Activated naive CD4-positive, alpha-beta T cell treated with anti-CD3 and anti-CD28 coated beads for 36 hours (primary cell): ENCODE data around the gene CNOT10. TPM values are rescaled to one million over a fixed set of nuclear protein-coding genes. Genes with fewer than 3 reads are reported as not detected.

ENCODE experiments used
- CTCF ChIA-PET: fragments of 350-600 bp; sonication (Branson Sonifier 250); formaldehyde crosslinking; loops from one replicate; lab custom pipeline; 2021; ENCODE audit warnings: antibody characterized with exemption; lab: Charles Lee
- DNase-seq: peaks from one replicate; pipeline ENCODE4 v3.0.0-alpha.2; 2020
- H3K27ac Mint-ChIP-seq: one replicate; pipeline ENCODE4 v1.8.0; 2021; ENCODE audit warnings: mild to moderate bottlenecking, mixed read lengths
- H3K27me3 Mint-ChIP-seq: one replicate; pipeline ENCODE4 v1.8.0; 2021; ENCODE audit warnings: low read depth, mixed read lengths
- H3K36me3 Mint-ChIP-seq: one replicate; pipeline ENCODE4 v1.8.0; 2021; ENCODE audit warnings: low read depth, mixed read lengths
- H3K4me1 Mint-ChIP-seq: one replicate; pipeline ENCODE4 v1.8.0; 2021; ENCODE audit warnings: low read depth, mixed read lengths
- H3K4me3 Mint-ChIP-seq: one replicate; pipeline ENCODE4 v1.8.0; 2021; ENCODE audit warnings: mild to moderate bottlenecking, moderate library complexity, mixed read lengths
- H3K9me3 Mint-ChIP-seq: one replicate; pipeline ENCODE4 v1.8.0; 2021; ENCODE audit warnings: mixed read lengths
- intact Hi-C: fragments of 100-400 bp; cut with micrococcal nuclease; formaldehyde crosslinking; loops from one replicate; pipeline ENCODE4 v1.15.1; 2023
- total RNA-seq, 2 experiments: library from RNA; stranded (reverse); gene quantifications; one replicate each; pipeline ENCODE4 v1.2.3, GENCODE V29; 2021

CNOT10 gene
- total RNA-seq, 2 experiments from 2014 or later, result 40.6 to 46.5 TPM

DNA sequence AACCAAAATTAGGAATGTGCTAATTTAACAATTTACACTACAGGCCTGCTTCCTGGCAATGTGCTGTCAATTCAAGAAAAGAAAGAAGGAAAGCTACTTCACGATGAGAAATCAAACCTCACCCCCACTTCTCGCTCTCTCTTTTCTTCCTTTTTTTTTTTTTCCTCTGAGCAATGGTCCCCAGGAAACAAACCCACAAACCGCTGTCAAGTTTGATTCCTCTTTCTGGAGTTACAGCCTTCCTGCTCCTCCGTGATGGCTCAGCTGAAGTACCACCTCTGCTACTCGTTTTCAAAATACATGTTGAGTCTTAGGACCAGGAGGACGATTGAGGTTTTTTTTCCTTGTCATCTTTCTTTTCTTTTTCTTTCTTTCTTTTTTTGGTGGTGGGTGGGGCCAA is 129.4 kb downstream of the CNOT10 start:
- H3K4me3 Mint-ChIP-seq, result no peak overlapping the region
- H3K27me3 Mint-ChIP-seq, result peaks cover 46% of the 10 kb centered on the region
- CTCF ChIA-PET, result interaction anchor here (0.6 to 1.3 kb wide), 3 partner anchors 10 to 1188 kb away, joined by 3 to 5 read pairs (median 4); no protein-coding TSS in a partner anchor
- no peak for DNase-seq
- no peak overlapping the region for H3K27ac Mint-ChIP-seq
- H3K36me3 Mint-ChIP-seq, result no peaks in the 10 kb centered on the region
- no peaks in the 10 kb centered on the region for H3K9me3 Mint-ChIP-seq
- intact Hi-C loops, result no loop called here
- H3K4me1 Mint-ChIP-seq, result peaks cover 27% of the 10 kb centered on the region

DNA sequence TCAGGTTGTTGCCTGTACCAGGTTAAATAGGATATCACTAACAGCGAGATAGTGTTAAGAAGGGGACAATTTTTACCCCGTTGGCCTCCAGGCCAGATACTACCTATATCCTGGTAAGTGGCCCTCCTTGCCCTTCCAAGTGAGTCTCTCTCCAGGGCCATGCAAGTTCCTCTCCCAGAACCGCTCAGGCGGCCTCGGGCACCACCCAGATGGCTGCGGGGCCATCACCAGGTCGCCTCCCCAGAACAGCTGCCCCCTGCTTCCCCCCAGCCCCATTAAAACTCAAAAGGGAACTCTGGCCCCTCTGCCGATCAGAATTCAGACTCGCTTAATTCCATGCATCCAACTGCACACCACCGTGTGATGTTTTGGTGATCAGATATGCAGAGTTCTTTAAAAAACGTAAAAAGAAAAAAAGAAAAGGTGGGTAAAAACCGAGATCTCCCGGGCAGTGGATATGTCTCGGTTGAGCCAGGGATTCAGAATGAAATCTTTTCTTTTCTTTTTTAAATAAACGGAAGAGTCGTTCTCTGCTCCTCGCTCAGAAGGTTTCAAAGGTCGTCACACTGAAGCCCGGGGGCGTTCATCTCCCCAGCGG is 131.0 kb downstream of the CNOT10 start:
- DNase-seq, result no peak
- H3K27ac Mint-ChIP-seq, result no peak overlapping the region
- CTCF ChIA-PET, result interaction anchor here (1.0 to 1.1 kb wide), 2 partner anchors 88 to 118 kb away, joined by 3 read pairs; no protein-coding TSS in a partner anchor
- no peaks in the 10 kb centered on the region for H3K36me3 Mint-ChIP-seq
- intact Hi-C loops, result loop anchor here (1.0 kb wide), 1 partner anchor 20 kb away; no protein-coding TSS in a partner anchor
- peak overlapping the region; percentile 22 for H3K4me3 Mint-ChIP-seq
- peaks cover 27% of the 10 kb centered on the region for H3K4me1 Mint-ChIP-seq
- peaks cover 51% of the 10 kb centered on the region for H3K27me3 Mint-ChIP-seq
- no peaks in the 10 kb centered on the region for H3K9me3 Mint-ChIP-seq

- Mint-ChIP-seq H3K9me3 (no peaks in the 10 kb centered on the region), H3K27ac (no peak overlapping the region), H3K4me1 (peaks cover 27% of the 10 kb centered on the region), H3K27me3 (peaks cover 53% of the 10 kb centered on the region), H3K4me3 (peak overlapping the region; percentile 69), H3K36me3 (no peaks in the 10 kb centered on the region)
- DNase-seq, result peak; percentile 22
- intact Hi-C loops, result loop anchor here (1.0 kb wide), 1 partner anchor 35 kb away; no protein-coding TSS in a partner anchor
- CTCF ChIA-PET, result interaction anchor here (1.0 kb wide), 1 partner anchor 87 kb away, joined by 3 read pairs; no protein-coding TSS in a partner anchor
These were observed 131.7 kb downstream of the CNOT10 start for GRCh38 chr3:32816439-32817256.

GRCh38 chr3:32817257-32817557 is 132.2 kb downstream of the CNOT10 start:
- H3K27ac Mint-ChIP-seq, result no peak overlapping the region
- H3K36me3 Mint-ChIP-seq, result no peaks in the 10 kb centered on the region
- DNase-seq, result no peak
- no peaks in the 10 kb centered on the region for H3K9me3 Mint-ChIP-seq
- peaks cover 27% of the 10 kb centered on the region for H3K4me1 Mint-ChIP-seq
- intact Hi-C loops, result loop anchor here (1.0 kb wide), 1 partner anchor 36 kb away; no protein-coding TSS in a partner anchor
- H3K27me3 Mint-ChIP-seq, result peaks cover 55% of the 10 kb centered on the region
- CTCF ChIA-PET, result no interaction called here
- H3K4me3 Mint-ChIP-seq, result peak overlapping the region; percentile 65

GRCh38 chr3:32817558-32818228 is 132.7 kb downstream of the CNOT10 start, which contains the start of gene TRIM71:
TRIM71 (plus strand) TSS chr3:32817997; CDS start chr3:32818081, 84 bp downstream.
- peaks cover 27% of the 10 kb centered on the region for H3K4me1 Mint-ChIP-seq
- H3K27ac Mint-ChIP-seq, result no peak within 1 kb of the TSS
- DNase-seq, result peak; percentile 46
- intact Hi-C loops, result loop anchor here (1.0 kb wide), 1 partner anchor 36 kb away; no protein-coding TSS in a partner anchor
- no peaks in the 10 kb centered on the region for H3K36me3 Mint-ChIP-seq
- no peaks in the 10 kb centered on the region for H3K9me3 Mint-ChIP-seq
- H3K27me3 Mint-ChIP-seq, result peaks cover 55% of the 10 kb centered on the region
- CTCF ChIA-PET, result no interaction called here
- H3K4me3 Mint-ChIP-seq, result peak within 1 kb of the TSS; percentile 69

DNA sequence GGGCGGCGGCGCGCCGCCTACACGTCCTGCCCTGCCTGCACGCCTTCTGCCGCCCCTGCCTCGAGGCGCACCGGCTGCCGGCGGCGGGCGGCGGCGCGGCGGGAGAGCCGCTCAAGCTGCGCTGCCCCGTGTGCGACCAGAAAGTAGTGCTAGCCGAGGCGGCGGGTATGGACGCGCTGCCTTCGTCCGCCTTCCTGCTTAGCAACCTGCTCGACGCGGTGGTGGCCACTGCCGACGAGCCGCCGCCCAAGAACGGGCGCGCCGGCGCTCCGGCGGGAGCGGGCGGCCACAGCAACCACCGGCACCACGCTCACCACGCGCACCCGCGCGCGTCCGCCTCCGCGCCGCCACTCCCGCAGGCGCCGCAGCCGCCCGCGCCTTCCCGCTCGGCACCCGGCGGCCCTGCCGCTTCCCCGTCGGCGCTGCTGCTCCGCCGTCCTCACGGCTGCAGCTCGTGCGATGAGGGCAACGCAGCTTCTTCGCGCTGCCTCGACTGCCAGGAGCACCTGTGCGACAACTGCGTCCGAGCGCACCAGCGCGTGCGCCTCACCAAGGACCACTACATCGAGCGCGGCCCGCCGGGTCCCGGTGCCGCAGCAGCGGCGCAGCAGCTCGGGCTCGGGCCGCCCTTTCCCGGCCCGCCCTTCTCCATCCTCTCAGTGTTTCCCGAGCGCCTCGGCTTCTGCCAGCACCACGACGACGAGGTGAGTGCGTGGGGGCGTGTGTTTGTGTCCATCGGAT is 133.4 kb downstream of the CNOT10 start:
- CTCF ChIA-PET, result no interaction called here
- Mint-ChIP-seq H3K27ac (no peak overlapping the region), H3K36me3 (no peaks in the 10 kb centered on the region), H3K4me1 (peaks cover 27% of the 10 kb centered on the region), H3K4me3 (peak overlapping the region; percentile 47), H3K9me3 (no peaks in the 10 kb centered on the region), H3K27me3 (peaks cover 57% of the 10 kb centered on the region)
- intact Hi-C loops, result no loop called here
- DNase-seq, result no peak

- intact Hi-C loops, result no loop called here
- DNase-seq, result no peak
- Mint-ChIP-seq H3K4me3 (peak overlapping the region; percentile 47), H3K4me1 (peaks cover 27% of the 10 kb centered on the region), H3K27me3 (peaks cover 59% of the 10 kb centered on the region), H3K27ac (no peak overlapping the region), H3K9me3 (no peaks in the 10 kb centered on the region), H3K36me3 (no peaks in the 10 kb centered on the region)
- CTCF ChIA-PET, result no interaction called here
These were observed 134.1 kb downstream of the CNOT10 start for GRCh38 chr3:32818970-32819511.

DNA sequence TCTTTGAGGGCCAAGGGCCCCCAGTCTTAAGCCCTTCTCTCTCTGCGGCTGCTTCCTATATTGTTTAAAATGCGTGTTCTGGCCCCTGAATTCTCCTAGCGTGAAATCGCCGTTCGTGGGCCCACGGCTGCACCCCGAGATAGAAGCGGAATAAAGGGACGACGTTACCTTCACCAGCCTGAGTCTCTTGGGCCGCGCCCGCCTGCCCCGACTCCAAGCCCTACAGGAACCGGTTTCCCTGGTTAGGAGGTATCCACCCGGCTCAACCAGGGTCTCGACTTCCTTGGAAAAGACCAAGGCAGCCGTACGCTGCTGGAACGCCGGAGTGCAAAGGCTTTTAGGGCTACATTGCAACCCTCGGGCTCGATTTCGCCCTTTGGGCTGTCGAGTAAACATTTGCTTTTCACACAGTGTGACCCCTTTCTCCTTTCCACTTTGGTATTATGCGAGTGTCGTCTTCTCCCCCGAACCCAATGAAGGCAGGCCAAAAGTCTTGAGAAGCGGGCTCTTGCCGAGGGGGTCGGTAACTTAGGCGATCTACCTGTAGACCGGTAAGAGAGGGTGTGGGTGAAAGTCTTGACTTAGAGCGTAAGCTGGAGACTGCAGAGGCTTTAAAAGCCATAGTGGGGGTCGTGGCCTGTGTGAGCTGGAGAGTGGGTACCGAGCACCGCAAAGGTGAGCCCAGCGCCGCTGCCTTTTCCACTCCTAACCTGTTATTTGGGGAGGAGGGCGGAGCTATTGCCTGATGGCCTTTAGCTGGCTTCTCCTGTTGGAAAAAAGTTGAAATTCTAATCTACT is 134.8 kb downstream of the CNOT10 start:
- no peak overlapping the region for H3K4me3 Mint-ChIP-seq
- DNase-seq, result no peak
- CTCF ChIA-PET, result interaction anchor here (1.2 to 1.4 kb wide), 2 partner anchors 83 to 86 kb away, joined by 3 to 5 read pairs; no protein-coding TSS in a partner anchor
- intact Hi-C loops, result no loop called here
- no peak overlapping the region for H3K27ac Mint-ChIP-seq
- no peaks in the 10 kb centered on the region for H3K9me3 Mint-ChIP-seq
- peaks cover 53% of the 10 kb centered on the region for H3K27me3 Mint-ChIP-seq
- H3K36me3 Mint-ChIP-seq, result no peaks in the 10 kb centered on the region
- H3K4me1 Mint-ChIP-seq, result peaks cover 20% of the 10 kb centered on the region

DNA sequence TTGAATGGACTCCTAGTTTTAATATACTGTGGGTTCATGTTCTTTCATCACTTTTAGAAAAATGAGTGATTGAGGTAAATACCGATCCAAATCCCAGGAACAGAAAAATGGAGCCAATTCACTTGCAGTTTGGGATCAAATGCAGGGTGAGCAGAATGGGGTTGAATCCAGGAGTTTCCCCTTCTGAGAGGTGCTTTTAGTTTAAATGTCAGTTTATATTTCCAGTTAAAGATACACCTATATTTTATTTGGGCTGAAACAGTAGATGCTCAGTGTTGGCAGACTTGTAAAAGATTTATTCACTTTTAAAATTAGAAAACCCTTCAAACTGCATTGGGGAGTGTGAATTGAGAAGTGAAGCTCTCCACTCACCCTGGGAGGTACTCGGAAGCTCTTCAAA is 135.4 kb downstream of the CNOT10 start:
- H3K4me1 Mint-ChIP-seq, result peaks cover 18% of the 10 kb centered on the region
- H3K36me3 Mint-ChIP-seq, result no peaks in the 10 kb centered on the region
- H3K4me3 Mint-ChIP-seq, result no peak overlapping the region
- DNase-seq, result no peak
- CTCF ChIA-PET, result interaction anchor here (1.2 to 1.4 kb wide), 2 partner anchors 83 to 85 kb away, joined by 3 to 5 read pairs; no protein-coding TSS in a partner anchor
- H3K27me3 Mint-ChIP-seq, result peaks cover 48% of the 10 kb centered on the region
- no peak overlapping the region for H3K27ac Mint-ChIP-seq
- intact Hi-C loops, result no loop called here
- no peaks in the 10 kb centered on the region for H3K9me3 Mint-ChIP-seq

DNA sequence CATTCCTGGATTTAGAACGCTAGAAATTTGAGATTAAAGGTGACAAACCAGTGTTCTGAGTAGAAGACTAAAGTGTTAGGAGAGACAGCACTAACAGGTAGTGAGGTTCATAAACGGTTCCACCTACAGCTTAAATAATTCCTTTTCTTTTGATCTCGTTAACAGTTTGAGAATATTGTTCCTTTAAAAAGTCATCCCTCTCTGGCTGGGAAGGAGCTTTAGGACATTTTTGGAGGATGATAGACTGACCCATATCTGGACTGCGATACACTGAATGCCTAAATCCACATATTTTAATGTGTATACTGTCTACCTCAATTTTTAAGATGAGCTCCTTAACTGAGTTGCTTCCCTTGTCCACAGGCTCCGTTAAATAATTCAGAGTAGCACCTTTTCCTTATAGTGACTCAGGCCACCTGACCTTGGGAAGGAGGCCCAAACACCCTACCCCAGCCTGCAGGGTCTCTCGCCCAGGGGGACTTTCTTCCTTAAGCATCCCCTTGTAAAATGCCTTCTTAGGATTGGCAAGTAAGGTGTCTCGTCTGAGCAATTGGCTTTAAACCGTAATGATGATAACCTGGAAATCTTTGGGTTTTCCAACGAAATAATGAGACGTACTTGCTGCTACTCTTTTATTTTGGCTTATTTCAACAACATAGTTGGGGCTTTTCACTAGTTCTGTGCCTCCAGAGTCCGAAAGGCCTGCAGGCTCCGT is 136.1 kb downstream of the CNOT10 start:
- Mint-ChIP-seq H3K4me3 (no peak overlapping the region), H3K4me1 (peaks cover 18% of the 10 kb centered on the region), H3K36me3 (no peaks in the 10 kb centered on the region), H3K9me3 (no peaks in the 10 kb centered on the region), H3K27me3 (peaks cover 45% of the 10 kb centered on the region), H3K27ac (no peak overlapping the region)
- intact Hi-C loops, result no loop called here
- CTCF ChIA-PET, result interaction anchor here (0.6 to 1.4 kb wide), 3 partner anchors 82 to 133 kb away, joined by 3 to 5 read pairs (median 3); no protein-coding TSS in a partner anchor
- no peak for DNase-seq
